Heart right ventricle (tissue), 16 donors: ENCODE data around the gene POLR2C. TPM values are rescaled to one million over a fixed set of nuclear protein-coding genes. Genes with fewer than 3 reads are reported as not detected.

Source experiments
- ATAC-seq, 8 donors: fragments of 200-7000 bp; cut with Tn5 transposase; one replicate each; pipeline ENCODE4 v1.9.1; 2020; ENCODE audit warnings: mild to moderate bottlenecking in 8 of 8, moderate library complexity in 8 of 8, moderate number of reproducible peaks in 1 of 8
- DNase-seq, 2 donors: peaks; one replicate each; pipeline ENCODE4 v3.0.0-alpha.2; 2020
- H3K27ac ChIP-seq, 10 donors: fragments of 200-600 bp; sonication (generic) in 2 of 10; one replicate each; pipeline versions ENCODE4 v1.5.0 to v1.8.0; 2020 to 2022; ENCODE audit warnings: mild to moderate bottlenecking in 3 of 10
- H3K27me3 ChIP-seq, 7 donors: fragments of 200-600 bp; one replicate each; pipeline ENCODE4 v1.8.0; 2021 to 2022; ENCODE audit warnings: mild to moderate bottlenecking in 2 of 7
- H3K36me3 ChIP-seq, 9 donors: fragments of 200-600 bp; sonication (generic) in 1 of 9; one replicate each; pipeline versions ENCODE4 v1.5.0 to v1.8.0; 2020 to 2022; ENCODE audit warnings: mild to moderate bottlenecking in 2 of 9
- H3K4me1 ChIP-seq, 9 donors: fragments of 200-600 bp; sonication (generic) in 1 of 9; one replicate each; pipeline versions ENCODE4 v1.5.0 to v1.8.0; 2020 to 2022; ENCODE audit warnings: mild to moderate bottlenecking in 4 of 9
- H3K4me3 ChIP-seq, 10 donors: fragments of 200-600 bp; sonication (generic) in 2 of 10; one replicate each; pipeline versions ENCODE4 v1.5.0 to v1.8.0; 2020 to 2022; ENCODE audit warnings: mild to moderate bottlenecking in 7 of 10, moderate library complexity in 2 of 10
- H3K9me3 ChIP-seq, 11 donors: fragments of 200-600 bp in 10 of 11; sonication (generic) in 2 of 11; one replicate each; pipeline versions ENCODE4 v1.5.0 to v1.8.0; 2013 to 2022; ENCODE audit warnings: mild to moderate bottlenecking in 2 of 11, control low read depth in 1 of 11, moderate library complexity in 1 of 11
- CTCF ChIP-seq, 9 donors: fragments of 200-600 bp; sonication (generic) in 2 of 9; IDR thresholded peaks; one replicate each; pipeline versions ENCODE4 v1.5.0 to v1.8.0; 2021 to 2022; ENCODE audit warnings: antibody characterized with exemption in 9 of 9, mild to moderate bottlenecking in 5 of 9, moderate library complexity in 1 of 9
- WGBS, 2 donors: extraction: QIAGEN DNeasy Blood & Tissue Kit; methylation state at CpG; one replicate each; pipeline ENCODE4 v1.1.7; 2013; ENCODE audit warnings: inconsistent platforms in 1 of 2; 5-methylcytosine and 5-hydroxymethylcytosine counted together
- intact Hi-C, 10 donors: fragments of 100-400 bp; cut with DNase I; formaldehyde crosslinking; loops; one replicate each; pipeline versions ENCODE4 v1.11.1 to v1.14.2; 2022
- polyA plus RNA-seq, 2 donors: library from polyadenylated mRNA; stranded (reverse); fragments of 200-250 nt; gene quantifications; one replicate each; pipeline ENCODE4 v1.2.3, GENCODE V29; 2013
- total RNA-seq, 10 donors: library from RNA; stranded (reverse); fragmentation: NEBNext Ultra II Directional in 3 of 10; extraction: Animal tissue kit (Norgen Biotek cat#: 25700) in 3 of 10; gene quantifications; one replicate each; pipeline versions ENCODE4 v1.2.1 to v1.2.4, GENCODE V29; 2021 to 2023
- donor health status: Arrhythmogenic right ventricular cardiomyopathy.
- donor health status: ischemic (EF 13 %, LVEDD 7.1; RV severe dilation, severe dysfunction).
- donor health status: healthy with polysubstance abuse.
- donor health status: DM: no; HTN: yes; CAD: no.
- donor health status: DM: no; HTN: no; CAD: no.
- donor health status: ischemic (EF 25% LVEDD 6.9; RV normal size, moderate dysfunction).
- donor health status: ischemic (EF 25% LVEDD 5.7; RV mildly dilated, moderate dysfunction).
- donor health status: healthy.
- donor health status: DM: yes; HTN: yes; CAD: no.
- donor health status: Ischemic cardiomyopathy.
- donor health status: ischemic (EF 35%, LVEDD 5.7; RV mildly dilated, moderate dysfunction).
- donor health status: nonischemic (EF 11% LVEDD 7.7; RV severe dilation, severe dysfunction).
- donor health status: DM: yes; HTN: yes; CAD: no.
- donor health status: PGD.
- donor health status: ischemic (EF 29% LVEDD 5.4; RV normal size, mild dysfunction).
- donor health status: nonischemic (EF 23%, LVEDD 6.1; RV moderate dilation, normal function).

The POLR2C gene
- total and polyA plus RNA-seq, 12 donors: 17.9 to 56.7 (median 46.1) TPM

DNA sequence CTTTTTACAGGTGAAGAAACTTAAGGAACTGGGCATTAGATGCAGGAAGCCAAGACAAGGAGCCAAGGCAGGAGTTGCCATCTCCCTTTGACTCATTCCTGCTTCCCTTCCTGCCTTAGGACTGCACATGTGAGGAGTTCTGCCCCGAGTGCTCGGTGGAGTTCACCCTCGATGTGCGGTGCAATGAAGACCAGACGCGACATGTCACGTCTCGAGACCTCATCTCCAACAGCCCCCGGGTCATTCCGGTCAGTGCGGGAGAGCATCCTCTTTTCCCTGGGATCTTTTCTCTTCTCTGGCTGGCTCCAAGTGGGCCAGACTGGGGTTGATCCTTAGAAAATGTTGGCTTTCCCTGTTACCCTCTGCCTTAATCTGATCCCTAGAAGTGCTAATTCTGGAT lies 6.6 kb downstream of the POLR2C start:
- H3K27me3 ChIP-seq: no peaks in the 10 kb centered on the region
- H3K27ac ChIP-seq: no peak overlapping the region
- no peaks in the 10 kb centered on the region for H3K9me3 ChIP-seq
- H3K36me3 ChIP-seq: peaks cover 0 to 100% (median 71%) of the 10 kb centered on the region in 9 donors
- no peak for ATAC-seq
- no peak for TF ChIP-seq CTCF (IDR thresholded peaks at IDR 0.05)
- no peak for DNase-seq
- WGBS, 2 donors: 87 to 89% methylated on average over 11 of the region's 11 CpGs
- intact Hi-C loops: loop anchor here in 2 of 10 donors (5.0 to 10.0 kb wide), 2 partner anchors 46 to 48 kb away; no protein-coding TSS in a partner anchor
- no peak overlapping the region for H3K4me3 ChIP-seq
- H3K4me1 ChIP-seq: peaks cover 10 to 42% (median 26%) of the 10 kb centered on the region in 9 donors

DNA sequence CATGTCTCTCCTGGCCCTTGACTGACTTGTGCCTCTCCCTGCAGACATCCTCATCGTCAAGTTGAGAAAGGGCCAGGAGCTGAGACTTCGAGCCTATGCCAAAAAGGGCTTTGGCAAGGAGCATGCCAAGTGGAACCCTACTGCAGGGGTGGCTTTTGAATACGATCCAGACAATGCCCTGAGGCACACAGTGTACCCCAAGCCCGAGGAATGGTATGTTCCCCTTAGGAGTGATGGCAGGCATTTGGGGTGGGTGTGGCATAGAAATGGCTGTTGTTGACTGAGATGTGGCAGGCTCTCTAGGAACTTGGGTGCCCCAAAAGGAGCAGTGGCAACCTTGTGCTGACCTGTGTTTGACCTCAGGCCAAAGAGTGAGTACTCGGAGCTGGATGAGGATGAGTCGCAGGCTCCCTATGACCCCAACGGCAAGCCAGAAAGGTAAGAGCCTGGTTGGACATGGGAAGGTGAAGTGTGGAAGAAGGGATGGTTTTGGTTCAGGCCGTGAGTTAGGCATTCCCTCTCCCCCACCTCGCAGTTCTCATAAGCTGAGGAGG lies 7.5 kb downstream of the POLR2C start:
- Histone ChIP-seq H3K4me3 (no peak overlapping the region), H3K9me3 (no peaks in the 10 kb centered on the region), H3K27me3 (no peaks in the 10 kb centered on the region), H3K36me3 (peaks cover 0 to 100% (median 67%) of the 10 kb centered on the region in 9 donors), H3K4me1 (peaks cover 10 to 32% (median 18%) of the 10 kb centered on the region in 9 donors), H3K27ac (peak overlapping the region in 3 of 10 donors; percentile 27 to 53 (median 33))
- intact Hi-C loops: loop anchor here in 2 of 10 donors (5.0 to 10.0 kb wide), 2 partner anchors 45 to 47 kb away; no protein-coding TSS in a partner anchor
- DNase-seq (no peak), ATAC-seq (peak in 2 of 8 donors; percentile 21 to 40)
- no peak for TF ChIP-seq CTCF (IDR thresholded peaks at IDR 0.05)
- 68 to 71% methylated on average over 9 of the region's 9 CpGs for WGBS, 2 donors

- no peaks in the 10 kb centered on the region for H3K27me3 ChIP-seq
- 9 to 22% methylated on average over 6 of the region's 6 CpGs for WGBS, 2 donors
- TF ChIP-seq CTCF (IDR thresholded peaks at IDR 0.05): peak in 1 of 9 donors; percentile 8
- peak; percentile 29 to 78 (median 68) for ATAC-seq
- DNase-seq: peak; percentile 66 to 76
- H3K36me3 ChIP-seq: peaks cover 0 to 97% (median 70%) of the 10 kb centered on the region in 9 donors
- H3K4me1 ChIP-seq: peaks cover 10 to 28% (median 16%) of the 10 kb centered on the region in 9 donors
- peak overlapping the region in 5 of 10 donors; percentile 2 to 53 (median 33) for H3K27ac ChIP-seq
- H3K9me3 ChIP-seq: no peaks in the 10 kb centered on the region
- no peak overlapping the region for H3K4me3 ChIP-seq
- intact Hi-C loops: no loop called here
Observed at GRCh38 chr16:57470711-57471110, 8.2 kb downstream of the POLR2C start.

DNA sequence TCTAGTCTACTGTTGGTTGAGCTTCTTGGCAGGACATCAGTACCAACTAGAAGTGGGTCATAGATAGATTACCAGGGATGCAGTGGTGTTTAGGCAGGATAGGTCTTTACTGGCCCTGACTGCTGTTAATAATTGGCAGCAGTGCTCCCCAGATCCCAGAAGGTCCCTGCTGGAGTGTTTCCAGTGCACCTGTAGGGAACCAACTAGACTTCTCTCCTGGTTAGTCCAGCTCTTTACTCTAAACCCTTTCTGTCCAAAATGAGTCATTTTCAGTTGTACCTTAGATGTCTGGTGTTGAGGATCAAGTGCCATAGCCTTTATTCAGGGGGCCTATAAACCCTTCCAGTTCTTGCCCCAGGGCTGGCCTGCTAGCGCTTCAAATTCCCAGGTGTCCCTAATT lies 8.7 kb downstream of the POLR2C start:
- Histone ChIP-seq H3K27ac (peak overlapping the region in 5 of 10 donors; percentile 2 to 53 (median 33)), H3K9me3 (no peaks in the 10 kb centered on the region), H3K4me1 (peaks cover 10 to 33% (median 21%) of the 10 kb centered on the region in 9 donors), H3K27me3 (no peaks in the 10 kb centered on the region), H3K36me3 (peaks cover 0 to 92% (median 68%) of the 10 kb centered on the region in 9 donors), H3K4me3 (no peak overlapping the region)
- DNase-seq: no peak
- intact Hi-C loops: no loop called here
- no peak for ATAC-seq
- no peak for TF ChIP-seq CTCF (IDR thresholded peaks at IDR 0.05)
- WGBS, 2 donors: 96 to 100% methylated on average over 1 of the region's 1 CpG
